ENCODE measurements around the gene ZSCAN20.

GRCh38 chr1:33425900-33426299 lies 46.5 kb upstream of the ZSCAN20 start:
- TF ChIP-seq CTCF (conservative IDR thresholded peaks at IDR 0.05; ENCODE audit: low read length): no peak
- no peak for TF ChIP-seq EZH2phosphoT487 (IDR thresholded peaks at IDR 0.05; ENCODE audit: borderline replicate concordance, low read depth, low read length)

Measured in OCI-LY7 (cell line).